NCI-H1105 (cell line): ENCODE data around the gene PLCE1.
"Not testable (repeated sequence)": the region's sequence is repeated elsewhere in the genome, so short reads cannot be mapped to it uniquely, and the experiment has no call there.

Experiments used
- DNase-seq: peaks from one replicate; lab custom pipeline; 2025; lab: John Stamatoyannopoulos, UW

The PLCE1 gene

DNA sequence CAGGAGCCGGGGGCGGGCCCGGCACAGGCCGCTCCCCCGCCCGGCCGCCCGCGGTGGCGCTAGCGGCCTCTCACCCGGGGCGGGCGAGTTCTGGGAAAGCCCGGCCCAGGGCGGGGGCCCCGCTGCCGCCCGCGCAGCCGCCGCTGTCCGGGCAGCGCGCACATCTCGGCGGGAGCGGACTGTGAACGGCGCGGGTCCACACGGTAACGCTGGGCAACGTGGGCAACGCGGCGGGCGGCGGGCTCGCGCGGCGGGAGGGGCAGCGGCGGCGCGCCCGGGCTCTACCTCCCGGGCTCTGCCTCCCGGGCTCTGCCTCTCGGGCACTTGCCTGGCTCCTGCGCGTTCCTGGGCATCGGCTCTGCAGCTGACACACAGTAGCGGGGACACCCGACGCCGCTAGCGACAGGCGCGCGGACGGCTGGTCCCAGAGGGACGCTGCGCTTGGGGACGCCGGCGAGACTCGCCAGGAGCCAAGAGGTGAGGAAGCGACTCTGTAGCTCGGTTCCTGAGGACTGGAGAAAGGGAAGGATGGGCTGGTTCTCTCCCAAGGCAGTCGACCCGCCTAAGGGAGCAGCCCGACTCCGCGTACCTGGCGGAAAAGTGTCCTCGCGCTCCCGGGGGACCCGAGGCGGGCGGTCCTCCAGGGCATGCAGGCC, at the start of gene PLCE1:
TSS of gene PLCE1 (plus strand) at position 150 of the 656 bp plus-strand sequence. CDS start 37,116 bp downstream, outside the sequence.
- peak; percentile 30 for DNase-seq

GRCh38 chr10:93945819-93946218, 47.9 kb upstream of the PLCE1 start:
- DNase-seq = no peak

DNA sequence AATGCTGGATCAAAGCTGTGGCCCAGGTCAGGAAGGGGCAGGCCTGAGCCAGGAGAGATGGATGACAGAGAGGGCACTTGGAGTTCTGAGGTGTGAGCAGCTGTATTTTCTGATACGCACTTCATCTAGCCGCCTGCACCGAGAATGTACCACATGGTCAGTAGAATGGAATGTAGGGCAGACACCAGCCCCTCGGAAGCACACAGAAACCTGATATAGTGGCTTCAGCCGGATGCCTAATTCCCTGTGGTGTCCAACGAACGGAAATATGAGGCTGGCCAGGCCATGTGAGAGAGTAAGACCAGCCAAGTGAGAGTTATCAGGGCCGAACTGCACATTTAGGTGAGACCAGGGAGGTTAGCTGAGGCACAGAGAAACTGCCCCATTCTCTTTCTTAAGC, 46.7 kb upstream of the PLCE1 start:
- no peak for DNase-seq

DNA sequence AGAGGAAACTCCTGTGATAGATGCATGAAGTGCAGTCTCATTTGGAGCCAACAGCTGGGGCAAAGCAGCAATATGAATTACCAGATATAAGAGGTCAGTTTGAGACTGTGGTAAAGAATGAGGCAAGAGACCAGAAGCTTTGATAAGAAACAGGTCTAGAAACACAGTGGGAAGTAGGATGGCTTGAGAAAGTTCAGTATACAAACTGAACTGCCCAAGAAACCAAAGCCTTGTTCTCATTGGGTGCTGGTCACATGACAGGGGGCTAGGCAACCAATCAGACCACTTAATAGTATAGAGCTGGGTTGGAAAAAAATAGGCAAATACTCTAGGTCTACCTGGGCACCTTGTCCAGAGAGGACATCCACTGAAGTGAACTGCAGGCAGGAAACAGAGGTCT, 46.2 kb upstream of the PLCE1 start:
- DNase-seq = no peak

- no peak for DNase-seq
Observed at GRCh38 chr10:93951905-93952304, 41.8 kb upstream of the PLCE1 start.

DNA sequence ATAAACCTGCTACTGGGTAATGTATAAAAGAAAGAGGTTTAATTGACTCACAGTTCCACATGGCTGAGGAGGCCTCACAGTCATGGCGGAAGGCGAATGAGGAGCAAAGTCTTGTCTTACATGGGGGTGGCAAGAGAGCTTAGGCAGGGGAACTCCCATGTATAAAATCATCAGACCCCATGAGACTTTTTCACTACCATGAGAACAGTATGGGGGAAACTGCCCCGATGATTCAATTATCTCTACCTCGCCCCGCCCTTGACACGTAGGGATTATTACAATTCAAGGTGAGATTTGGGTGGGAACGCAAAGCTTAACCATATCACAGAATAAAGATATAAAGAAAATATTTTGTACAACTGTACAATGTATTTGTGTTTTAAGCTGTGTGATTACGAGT, 39.4 kb upstream of the PLCE1 start:
- no peak for DNase-seq

DNA sequence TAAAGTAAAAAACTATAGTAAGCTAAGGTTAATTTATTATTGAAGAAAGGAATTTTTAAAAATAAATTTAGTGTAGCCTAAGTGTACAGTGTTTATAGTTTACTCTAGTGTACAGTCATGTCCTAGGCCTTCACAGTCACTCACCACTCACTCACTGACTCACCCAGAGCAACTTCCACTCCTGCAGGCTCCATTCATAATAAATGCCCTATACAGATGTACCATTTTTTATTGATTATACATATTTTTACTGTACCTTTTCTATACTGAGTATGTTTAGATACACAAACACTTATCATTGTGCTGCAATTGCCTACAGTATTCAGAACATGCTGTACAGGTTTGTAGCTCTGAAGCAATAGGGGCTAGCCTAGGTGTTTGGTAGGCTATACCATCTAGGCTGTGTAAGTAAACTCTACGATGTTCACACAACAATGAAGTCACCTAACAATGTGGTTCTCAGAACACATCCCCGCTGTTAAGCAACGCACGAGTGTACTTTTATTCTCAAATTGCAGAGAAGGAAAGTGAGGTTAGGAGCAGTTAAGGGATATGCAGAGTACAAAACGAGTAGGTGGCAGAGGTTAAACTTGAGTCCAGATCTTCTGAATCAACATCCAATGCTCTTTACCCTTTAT, 38.9 kb upstream of the PLCE1 start:
- no peak for DNase-seq

- no peak for DNase-seq
Observed at GRCh38 chr10:93958834-93959233, 34.9 kb upstream of the PLCE1 start.

DNA sequence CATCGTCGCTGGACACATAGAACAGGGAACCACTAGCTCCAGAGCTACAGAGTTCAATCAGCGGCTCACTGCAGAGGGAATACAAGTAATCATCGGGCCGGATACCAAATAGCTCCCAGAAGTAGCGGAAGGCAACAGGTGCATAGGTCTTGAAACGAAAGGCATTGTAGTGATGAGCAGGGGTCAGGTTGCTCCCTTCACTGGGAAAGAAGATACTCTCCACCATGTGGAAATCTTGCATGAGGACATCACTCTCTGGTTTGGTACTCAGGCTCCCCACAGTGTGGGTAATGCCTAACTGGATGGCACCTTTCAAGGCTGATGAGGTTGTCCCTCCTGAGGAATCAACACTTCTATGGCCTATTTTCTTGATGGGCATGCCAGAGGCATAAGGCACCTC, 32.7 kb upstream of the PLCE1 start:
- DNase-seq = not testable (repeated sequence)

- no peak for DNase-seq
Observed at GRCh38 chr10:93962973-93963372, 30.8 kb upstream of the PLCE1 start.

- no peak for DNase-seq
Observed at GRCh38 chr10:93963434-93963833, 30.3 kb upstream of the PLCE1 start.

DNA sequence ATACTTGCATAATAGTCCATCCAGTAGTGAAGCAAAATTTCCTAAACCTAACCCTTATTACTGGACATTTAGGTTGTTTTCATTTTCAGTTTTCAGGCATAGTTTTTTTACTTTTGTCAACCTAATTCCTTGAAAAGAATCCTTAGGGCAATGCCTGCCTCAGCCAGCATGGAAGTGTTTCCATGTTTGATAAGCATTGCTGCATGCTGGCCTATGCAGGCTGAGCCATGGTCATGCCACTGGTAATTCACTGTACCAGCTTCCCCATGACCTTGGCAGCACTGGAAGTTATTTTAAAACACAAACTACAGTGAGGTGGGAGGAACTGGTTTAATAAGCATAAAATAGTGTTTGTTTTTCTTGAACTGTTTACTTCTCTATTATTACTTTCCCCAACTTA, 27.8 kb upstream of the PLCE1 start:
- no peak for DNase-seq

- no peak for DNase-seq
Observed at GRCh38 chr10:93967756-93968155, 26.0 kb upstream of the PLCE1 start.

DNA sequence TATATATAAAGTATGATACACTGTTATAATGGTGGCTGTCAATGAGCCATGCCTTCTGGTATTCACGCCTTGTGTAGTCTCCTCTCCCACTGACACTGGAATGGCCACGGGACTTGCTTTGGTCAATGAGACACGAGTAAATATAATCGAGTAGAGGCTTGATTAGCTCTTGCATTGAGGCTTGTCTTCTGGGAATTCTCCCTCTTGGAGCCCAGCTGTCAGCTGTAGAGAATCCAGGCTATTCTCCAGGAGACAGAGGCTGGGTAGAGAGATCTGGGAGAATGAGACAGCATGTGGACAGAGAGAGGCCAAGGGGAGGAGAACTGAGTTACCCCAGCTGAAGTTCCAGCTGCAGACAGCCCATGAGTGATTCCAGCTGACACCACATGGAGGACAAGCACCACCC, 25.2 kb upstream of the PLCE1 start:
- DNase-seq = no peak

- not testable (repeated sequence) for DNase-seq
Observed at GRCh38 chr10:93970433-93971010, 23.2 kb upstream of the PLCE1 start.

GRCh38 chr10:93973748-93974445, 19.8 kb upstream of the PLCE1 start:
- DNase-seq = no peak

DNA sequence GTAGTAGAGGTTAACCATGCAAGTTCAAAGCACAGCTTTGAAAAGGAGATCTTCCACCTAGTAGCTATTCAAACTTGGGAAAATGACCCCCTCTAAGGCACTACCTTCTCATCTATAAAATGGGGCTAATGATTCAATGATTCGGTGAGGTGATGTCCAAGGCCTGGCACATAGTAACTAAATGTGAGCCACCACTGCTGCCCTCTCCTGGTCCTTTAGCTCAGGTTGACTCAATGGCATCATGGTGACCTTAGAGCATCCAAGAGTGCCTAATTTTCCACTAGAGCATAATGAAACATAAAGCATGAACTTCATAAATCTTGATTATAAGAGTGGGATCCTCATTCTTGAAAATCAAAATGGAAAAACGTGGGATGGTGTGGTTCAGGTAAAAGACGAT, 16.3 kb upstream of the PLCE1 start:
- no peak for DNase-seq

DNA sequence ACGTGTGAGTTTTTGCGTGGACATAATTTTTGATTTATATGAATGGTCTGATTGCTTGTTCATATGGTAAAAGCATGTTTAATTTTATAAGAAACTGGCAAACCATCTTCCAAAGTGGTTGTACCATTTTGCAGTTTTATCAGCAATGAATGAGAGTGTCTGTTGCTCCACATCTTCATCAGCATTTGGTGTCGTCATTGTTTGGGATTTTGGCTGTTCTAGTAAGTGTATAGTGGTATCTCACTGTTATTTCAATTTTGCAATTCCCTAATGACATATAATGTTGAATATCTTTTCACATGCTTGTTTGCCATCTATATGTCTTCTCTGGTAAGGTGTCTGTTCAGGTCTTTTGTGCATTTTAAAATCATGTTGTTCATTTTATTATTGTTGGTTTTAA, 13.2 kb upstream of the PLCE1 start:
- no peak for DNase-seq

DNA sequence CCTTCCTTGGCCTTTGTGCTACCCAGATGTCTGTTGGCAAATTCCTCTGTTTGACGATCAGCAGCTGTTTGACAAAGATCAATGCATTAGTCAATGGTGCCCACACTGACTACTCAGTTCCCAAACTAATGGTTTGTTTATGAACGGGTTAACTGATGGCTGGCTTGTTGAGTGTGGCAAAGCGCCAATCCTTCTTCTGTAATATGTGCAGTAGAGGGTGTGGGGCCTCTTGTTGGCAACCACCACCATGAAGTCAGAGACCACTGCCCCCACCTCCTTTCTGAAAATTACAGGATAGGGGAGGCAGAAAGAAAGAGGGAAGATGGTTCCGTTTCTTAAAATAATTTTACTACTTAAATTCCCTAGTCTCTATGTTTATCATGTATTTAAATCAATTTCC, 2.6 kb upstream of the PLCE1 start:
- DNase-seq = no peak

- no peak for DNase-seq
Observed at GRCh38 chr10:93991596-93992284, 2.0 kb upstream of the PLCE1 start.

GRCh38 chr10:93992400-93993030, 1.2 kb upstream of the PLCE1 start:
- DNase-seq = no peak

GRCh38 chr10:93993414-93993781, 333 bp upstream of the PLCE1 start:
- DNase-seq = no peak
